Endothelial cell (in vitro differentiated cells): ENCODE measurements around the gene IGSF1. TPM values are rescaled to one million over a fixed set of nuclear protein-coding genes. Genes with fewer than 3 reads are reported as not detected.

Experiments
- DNase-seq: peaks from one replicate; pipeline ENCODE4 v3.0.0; 2021; ENCODE audit warnings: low spot score
- H3K27ac Mint-ChIP-seq: one replicate; pipeline ENCODE4 v1.8.0; 2021; ENCODE audit warnings: mixed read lengths, inconsistent platforms; ENCODE audit not compliant: unreplicated experiment
- H3K27me3 Mint-ChIP-seq: one replicate; pipeline ENCODE4 v1.8.0; 2021; ENCODE audit warnings: mild to moderate bottlenecking, moderate library complexity, mixed read lengths, inconsistent platforms; ENCODE audit not compliant: unreplicated experiment
- H3K36me3 Mint-ChIP-seq: one replicate; pipeline ENCODE4 v1.8.0; 2021; ENCODE audit warnings: mild to moderate bottlenecking, low read depth, mixed read lengths, inconsistent platforms; ENCODE audit not compliant: unreplicated experiment
- H3K4me1 Mint-ChIP-seq: one replicate; pipeline ENCODE4 v1.8.0; 2021; ENCODE audit warnings: mild to moderate bottlenecking, mixed read lengths, inconsistent platforms; ENCODE audit not compliant: unreplicated experiment
- H3K4me3 Mint-ChIP-seq: one replicate; pipeline ENCODE4 v1.8.0; 2021; ENCODE audit warnings: mild to moderate bottlenecking, mixed read lengths, inconsistent platforms; ENCODE audit not compliant: unreplicated experiment
- H3K9me3 Mint-ChIP-seq: one replicate; pipeline ENCODE4 v1.8.0; 2021; ENCODE audit warnings: mixed read lengths, inconsistent platforms; ENCODE audit not compliant: unreplicated experiment
- CTCF ChIP-seq: fragments of 200-600 bp; sonication (generic); IDR thresholded peaks from one replicate; pipeline ENCODE4 v1.5.0; 2021; ENCODE audit warnings: antibody characterized with exemption; ENCODE audit not compliant: unreplicated experiment
- total RNA-seq: library from RNA; stranded (reverse); fragmentation: NEBNext Ultra II Directional; extraction: Animal tissue kit (Norgen Biotek cat#: 25700); gene quantifications from one replicate; pipeline ENCODE4 v1.2.1, GENCODE V29; 2021; ENCODE audit not compliant: unreplicated experiment

Gene IGSF1
- total RNA-seq, 1 donor from 2014 or later: 1.1 TPM

- no peak for TF ChIP-seq CTCF
- H3K27me3 Mint-ChIP-seq: peaks cover 1% of the 10 kb centered on the region
- DNase-seq: no peak
Measured at GRCh38 chrX:131226591-131226990, 62.5 kb downstream of the IGSF1 start.

GRCh38 chrX:131225078-131225477 lies 64.0 kb downstream of the IGSF1 start:
- Mint-ChIP-seq H3K36me3 (no peaks in the 10 kb centered on the region), H3K27me3 (peaks cover 1% of the 10 kb centered on the region), H3K4me3 (no peak overlapping the region), H3K27ac (no peak overlapping the region), H3K4me1 (no peaks in the 10 kb centered on the region), H3K9me3 (no peaks in the 10 kb centered on the region)
- TF ChIP-seq CTCF: no peak
- no peak for DNase-seq

More at GRCh38 chrX:131226591-131226990, 62.5 kb downstream of the IGSF1 start:
- Mint-ChIP-seq H3K27ac (no peak overlapping the region), H3K9me3 (no peaks in the 10 kb centered on the region), H3K36me3 (no peaks in the 10 kb centered on the region), H3K4me3 (no peak overlapping the region), H3K4me1 (no peaks in the 10 kb centered on the region)

Other genes starting within 250 kb of the IGSF1 start
- not detected for gene ARHGAP36, start 231.0 kb downstream of the IGSF1 start, total RNA-seq